ENCODE data around the gene PCDHGA1.
"Not testable (repeated sequence)": the region's sequence is repeated elsewhere in the genome, so short reads cannot be mapped to it uniquely, and the experiment has no call there.

Gene PCDHGA1

GRCh38 chr5:141383345-141383744, 53.0 kb downstream of the PCDHGA1 start:
- DNase-seq (ENCODE audit: low read depth): no peak

- no peak for DNase-seq (ENCODE audit: low read depth)
These were observed 54.4 kb downstream of the PCDHGA1 start for GRCh38 chr5:141384471-141385267.

GRCh38 chr5:141387557-141388311, 57.4 kb downstream of the PCDHGA1 start, which contains the start of gene PCDHGB4:
Gene PCDHGB4 (plus strand): TSS chr5:141387698. CDS start chr5:141387885, 187 bp downstream.
- not testable (repeated sequence) for DNase-seq (ENCODE audit: low read depth)

GRCh38 chr5:141388661-141389060, 58.3 kb downstream of the PCDHGA1 start:
- no peak for DNase-seq (ENCODE audit: low read depth)

GRCh38 chr5:141389153-141390042, 59.1 kb downstream of the PCDHGA1 start:
- no peak for DNase-seq (ENCODE audit: low read depth)

GRCh38 chr5:141392429-141393198, 62.3 kb downstream of the PCDHGA1 start, which contains the start of gene PCDHGA8:
Gene PCDHGA8 (plus strand): TSS chr5:141392633. CDS start chr5:141392814, 181 bp downstream.
- no peak for DNase-seq (ENCODE audit: low read depth)

- no peak for DNase-seq (ENCODE audit: low read depth)
These were observed 63.0 kb downstream of the PCDHGA1 start for GRCh38 chr5:141393267-141393666.

- not testable (repeated sequence) for DNase-seq (ENCODE audit: low read depth)
These were observed 64.3 kb downstream of the PCDHGA1 start for GRCh38 chr5:141394401-141395187.

- DNase-seq (ENCODE audit: low read depth): not testable (repeated sequence)
These were observed 67.6 kb downstream of the PCDHGA1 start, which contains the start of gene PCDHGB5 for GRCh38 chr5:141397756-141398551. Gene PCDHGB5 (plus strand): TSS chr5:141397947. CDS start chr5:141398128, 181 bp downstream.

- DNase-seq (ENCODE audit: low read depth): no peak
These were observed 68.3 kb downstream of the PCDHGA1 start for GRCh38 chr5:141398608-141399007.

GRCh38 chr5:141399555-141400258, 69.4 kb downstream of the PCDHGA1 start:
- no peak for DNase-seq (ENCODE audit: low read depth)

- DNase-seq (ENCODE audit: low read depth): no peak
These were observed 72.4 kb downstream of the PCDHGA1 start, which contains the start of gene PCDHGA9 for GRCh38 chr5:141402553-141403243. Gene PCDHGA9 (plus strand): TSS chr5:141402778. CDS start chr5:141402953, 175 bp downstream.

GRCh38 chr5:141403387-141403786, 73.1 kb downstream of the PCDHGA1 start:
- no peak for DNase-seq (ENCODE audit: low read depth)

GRCh38 chr5:141407790-141408505, 77.6 kb downstream of the PCDHGA1 start, which contains the start of gene PCDHGB6:
Gene PCDHGB6 (plus strand): TSS chr5:141408021. CDS start chr5:141408203, 182 bp downstream.
- DNase-seq (ENCODE audit: low read depth): not testable (repeated sequence)

- DNase-seq (ENCODE audit: low read depth): no peak
These were observed 79.4 kb downstream of the PCDHGA1 start for GRCh38 chr5:141409598-141410306.

- DNase-seq (ENCODE audit: low read depth): no peak
These were observed 81.3 kb downstream of the PCDHGA1 start for GRCh38 chr5:141411575-141411974.
